ENCODE measurements around the gene GFRA3. TPM values are rescaled to one million over a fixed set of nuclear protein-coding genes. Genes with fewer than 3 reads are reported as not detected.
A peak's percentile ranks its signal among the peaks of the same experiment; 100 is the strongest.

GFRA3 gene
- total and polyA plus RNA-seq, 8 donors, result 0.47 to 2.6 (median 1.1) TPM

DNA sequence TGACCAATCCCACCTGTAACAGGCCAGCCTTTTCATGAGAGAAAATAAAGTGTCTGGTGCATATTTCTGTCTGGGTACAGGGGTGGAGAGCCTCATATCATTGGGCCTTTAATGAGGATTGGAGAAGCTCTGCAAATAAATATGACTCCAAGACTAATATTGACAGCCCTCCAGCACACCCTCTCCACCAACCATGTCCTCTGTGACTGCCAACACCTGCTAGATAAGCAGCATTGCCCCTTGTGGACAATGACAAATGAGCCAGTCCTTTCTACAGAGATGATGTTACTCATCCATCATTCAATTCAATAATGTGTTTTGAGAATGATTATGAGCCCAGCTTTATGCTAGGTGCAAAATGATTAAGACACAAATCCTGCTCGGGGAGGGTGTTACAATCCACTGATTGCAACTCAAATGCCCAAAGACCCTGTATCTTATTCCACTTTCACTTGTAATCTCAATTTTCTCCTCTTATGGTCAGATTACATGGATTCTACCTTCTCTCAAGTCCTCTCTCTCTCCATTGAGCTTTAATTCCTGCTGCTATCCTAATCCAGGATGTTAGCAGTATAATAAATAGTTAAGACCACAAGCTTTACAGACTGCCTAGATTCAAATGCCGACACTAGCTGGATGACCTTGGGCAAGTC, 2.1 kb upstream of the GFRA3 start:
- ATAC-seq (peak; percentile 65 to 86 (median 70)), DNase-seq (peak in 2 of 6 donors; percentile 13 to 27), FAIRE-seq (no peak)
- Histone ChIP-seq H3K36me3 (no peaks in the 10 kb centered on the region), H3K4me3 (no peak overlapping the region), H3K27ac (no peak overlapping the region), H3K27me3 (no peaks in the 10 kb centered on the region), H3K9me3 (no peaks in the 10 kb centered on the region), H3K4me1 (peaks cover 0 to 13% (median 0%) of the 10 kb centered on the region in 3 donors)
- intact Hi-C loops (cut with DNase I), result loop anchor here in 1 of 3 donors (5.0 kb wide), 1 partner anchor 54 kb away; no protein-coding TSS in a partner anchor
- 28% methylated on average over 2 of the region's 2 CpGs for WGBS, 2 donors
- TF ChIP-seq, protein P1, sequence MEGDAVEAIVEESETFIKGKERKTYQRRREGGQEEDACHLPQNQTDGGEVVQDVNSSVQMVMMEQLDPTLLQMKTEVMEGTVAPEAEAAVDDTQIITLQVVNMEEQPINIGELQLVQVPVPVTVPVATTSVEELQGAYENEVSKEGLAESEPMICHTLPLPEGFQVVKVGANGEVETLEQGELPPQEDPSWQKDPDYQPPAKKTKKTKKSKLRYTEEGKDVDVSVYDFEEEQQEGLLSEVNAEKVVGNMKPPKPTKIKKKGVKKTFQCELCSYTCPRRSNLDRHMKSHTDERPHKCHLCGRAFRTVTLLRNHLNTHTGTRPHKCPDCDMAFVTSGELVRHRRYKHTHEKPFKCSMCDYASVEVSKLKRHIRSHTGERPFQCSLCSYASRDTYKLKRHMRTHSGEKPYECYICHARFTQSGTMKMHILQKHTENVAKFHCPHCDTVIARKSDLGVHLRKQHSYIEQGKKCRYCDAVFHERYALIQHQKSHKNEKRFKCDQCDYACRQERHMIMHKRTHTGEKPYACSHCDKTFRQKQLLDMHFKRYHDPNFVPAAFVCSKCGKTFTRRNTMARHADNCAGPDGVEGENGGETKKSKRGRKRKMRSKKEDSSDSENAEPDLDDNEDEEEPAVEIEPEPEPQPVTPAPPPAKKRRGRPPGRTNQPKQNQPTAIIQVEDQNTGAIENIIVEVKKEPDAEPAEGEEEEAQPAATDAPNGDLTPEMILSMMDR (IDR thresholded peaks at IDR 0.05), result no peak

DNA sequence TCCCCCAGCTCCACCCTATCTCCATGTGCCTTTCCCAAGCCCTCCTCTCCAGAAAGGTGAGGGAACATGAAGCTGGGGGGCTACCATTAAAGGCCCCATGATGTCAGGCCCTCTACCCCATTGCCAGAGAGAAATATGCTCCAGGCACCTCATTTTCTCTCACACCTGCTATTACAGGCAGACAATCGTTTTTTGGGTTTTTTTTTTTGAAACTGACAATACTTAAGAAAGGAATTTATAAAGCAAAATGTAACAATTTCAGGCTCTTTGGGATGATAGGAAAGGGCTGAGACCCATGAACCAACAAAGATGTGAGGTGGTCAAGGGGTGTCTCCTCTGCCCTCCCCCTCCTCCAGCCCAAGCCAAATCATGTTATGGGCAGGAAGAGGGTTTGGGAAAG, 1.5 kb upstream of the GFRA3 start:
- no peak for DNase-seq
- 28 to 38% methylated on average over 1 of the region's 1 CpG for WGBS, 2 donors
- Histone ChIP-seq H3K4me1 (peaks cover 0 to 13% (median 0%) of the 10 kb centered on the region in 3 donors), H3K27ac (no peak overlapping the region), H3K9me3 (no peaks in the 10 kb centered on the region), H3K27me3 (no peaks in the 10 kb centered on the region), H3K36me3 (no peaks in the 10 kb centered on the region), H3K4me3 (no peak overlapping the region)
- intact Hi-C loops (cut with DNase I), result loop anchor here in 1 of 3 donors (5.0 kb wide), 1 partner anchor 54 kb away; no protein-coding TSS in a partner anchor
- TF ChIP-seq, protein P1 (IDR thresholded peaks at IDR 0.05), result no peak
- no peak for FAIRE-seq
- no peak for ATAC-seq

DNA sequence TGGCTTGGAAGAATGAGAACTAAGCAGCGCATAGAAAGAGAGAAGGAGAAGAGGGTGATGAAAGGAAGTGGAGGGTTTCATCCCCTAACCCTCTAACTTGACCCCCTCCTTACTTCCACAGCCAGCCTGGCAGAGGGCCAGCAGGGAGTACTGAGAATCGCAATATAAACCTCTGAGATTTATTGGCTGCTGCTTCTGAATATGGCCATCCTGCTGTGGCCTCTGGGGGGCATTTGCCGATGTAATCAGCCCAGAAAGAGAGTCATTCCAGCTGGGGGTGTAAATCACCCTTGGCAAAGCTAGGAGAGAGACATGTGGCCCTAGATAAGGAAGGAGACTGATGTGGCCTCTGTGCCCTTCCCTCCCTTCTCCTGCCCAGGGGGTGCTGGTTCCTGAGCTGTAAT, 960 bp upstream of the GFRA3 start:
- H3K4me1 ChIP-seq, result peaks cover 0 to 13% (median 0%) of the 10 kb centered on the region in 3 donors
- H3K27ac ChIP-seq, result no peak overlapping the region
- FAIRE-seq (no peak), DNase-seq (peak in 3 of 6 donors; percentile 11 to 63 (median 43)), ATAC-seq (peak in 3 of 4 donors; percentile 12 to 28 (median 19))
- intact Hi-C loops (cut with DNase I), result loop anchor here in 1 of 3 donors (5.0 kb wide), 1 partner anchor 53 kb away; no protein-coding TSS in a partner anchor
- no peak overlapping the region for H3K4me3 ChIP-seq
- TF ChIP-seq, protein P1 (IDR thresholded peaks at IDR 0.05), result no peak
- 41 to 44% methylated on average over 3 of the region's 3 CpGs for WGBS, 2 donors
- no peaks in the 10 kb centered on the region for H3K27me3 ChIP-seq
- no peaks in the 10 kb centered on the region for H3K36me3 ChIP-seq
- no peaks in the 10 kb centered on the region for H3K9me3 ChIP-seq

DNA sequence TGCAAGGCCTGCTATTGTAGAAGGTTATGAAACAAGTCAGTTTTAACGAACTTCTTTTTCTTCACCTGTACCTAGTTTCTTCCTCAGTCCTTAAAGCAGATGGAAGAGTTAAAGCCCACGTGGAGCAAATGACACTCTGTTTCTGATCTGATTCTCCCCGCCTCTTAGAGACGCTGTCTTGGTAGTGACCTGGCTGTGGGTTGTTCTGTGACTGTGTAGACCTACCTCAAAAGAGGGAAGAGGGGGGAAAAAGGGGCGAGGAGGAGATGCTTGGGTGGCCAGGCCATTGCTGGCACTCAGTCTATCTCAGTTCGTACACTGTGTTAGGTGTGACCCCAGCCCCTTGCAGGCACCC, 610 bp downstream of the GFRA3 start:
- H3K27me3 ChIP-seq, result no peaks in the 10 kb centered on the region
- TF ChIP-seq, protein P1 (IDR thresholded peaks at IDR 0.05), result no peak
- peak overlapping the region in 1 of 4 donors; percentile 46 for H3K4me3 ChIP-seq
- H3K4me1 ChIP-seq, result peaks cover 0 to 13% (median 0%) of the 10 kb centered on the region in 3 donors
- DNase-seq (no peak), FAIRE-seq (no peak), ATAC-seq (no peak)
- H3K9me3 ChIP-seq, result no peaks in the 10 kb centered on the region
- H3K36me3 ChIP-seq, result no peaks in the 10 kb centered on the region
- intact Hi-C loops (cut with DNase I), result no loop called here
- WGBS, 2 donors, result 62 to 75% methylated on average over 6 of the region's 6 CpGs
- H3K27ac ChIP-seq, result no peak overlapping the region

DNA sequence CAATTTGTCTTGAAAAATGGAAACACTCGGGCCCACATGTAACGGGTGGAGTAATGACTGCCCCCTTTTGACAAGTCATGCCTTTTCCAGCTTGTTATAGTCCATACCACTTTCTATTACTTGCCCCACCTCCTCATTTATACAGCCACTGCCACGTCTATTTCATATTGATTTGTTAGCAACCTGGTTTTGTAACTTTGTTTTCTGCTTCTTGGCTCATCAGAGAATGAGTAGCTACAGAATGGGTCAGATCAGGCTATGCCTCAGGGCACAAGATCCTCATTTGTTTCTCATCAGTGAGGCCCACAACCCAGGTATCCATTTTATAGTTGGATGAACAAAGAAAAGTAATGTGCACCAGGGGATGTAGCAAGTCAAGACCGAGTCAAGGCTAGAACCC, 1.7 kb downstream of the GFRA3 start:
- no peaks in the 10 kb centered on the region for H3K9me3 ChIP-seq
- H3K36me3 ChIP-seq, result no peaks in the 10 kb centered on the region
- no peaks in the 10 kb centered on the region for H3K27me3 ChIP-seq
- intact Hi-C loops (cut with DNase I), result no loop called here
- no peak overlapping the region for H3K4me3 ChIP-seq
- WGBS, 2 donors, result 83 to 85% methylated on average over 4 of the region's 4 CpGs
- DNase-seq (no peak), FAIRE-seq (no peak), ATAC-seq (no peak)
- H3K27ac ChIP-seq, result no peak overlapping the region
- H3K4me1 ChIP-seq, result peaks cover 0 to 13% (median 0%) of the 10 kb centered on the region in 3 donors
- TF ChIP-seq, protein P1 (IDR thresholded peaks at IDR 0.05), result no peak
